NCI-H187 treated with DMSO at 0.1 percent for 48 hours (cell line): Measurements from ENCODE around the gene ARHGAP18.
"Not testable (repeated sequence)": the region's sequence is repeated elsewhere in the genome, so short reads cannot be mapped to it uniquely, and the experiment has no call there.

Experiments used
- DNase-seq: peaks from one replicate; lab custom pipeline; 2025; lab: John Stamatoyannopoulos, UW

ARHGAP18 gene

GRCh38 chr6:129578315-129578714 is 131.7 kb downstream of the ARHGAP18 start:
- no peak for DNase-seq

GRCh38 chr6:129577691-129578090 is 132.3 kb downstream of the ARHGAP18 start:
- DNase-seq, result no peak

DNA sequence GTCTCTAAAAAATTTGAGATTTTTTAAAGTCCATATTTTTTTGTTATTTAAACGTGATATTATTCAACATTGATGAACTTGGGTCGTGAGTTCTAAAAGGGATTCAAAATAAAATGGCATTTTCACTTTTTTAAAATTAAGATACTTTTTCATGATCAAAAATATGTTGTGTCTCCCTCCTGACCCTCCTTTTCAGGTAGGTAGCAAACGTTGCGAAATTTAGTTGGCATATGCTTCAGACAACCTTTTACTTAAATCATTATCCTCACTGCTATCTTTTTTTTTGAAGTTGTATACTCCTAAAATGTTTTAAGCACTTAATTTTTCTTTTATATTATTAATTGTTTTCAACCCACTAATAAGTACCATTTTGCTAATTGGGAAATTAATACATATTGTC is 133.5 kb downstream of the ARHGAP18 start:
- no peak for DNase-seq

- DNase-seq, result no peak
These were observed 134.4 kb downstream of the ARHGAP18 start for GRCh38 chr6:129575378-129576118.

GRCh38 chr6:129574605-129575004 is 135.4 kb downstream of the ARHGAP18 start:
- not testable (repeated sequence) for DNase-seq

DNA sequence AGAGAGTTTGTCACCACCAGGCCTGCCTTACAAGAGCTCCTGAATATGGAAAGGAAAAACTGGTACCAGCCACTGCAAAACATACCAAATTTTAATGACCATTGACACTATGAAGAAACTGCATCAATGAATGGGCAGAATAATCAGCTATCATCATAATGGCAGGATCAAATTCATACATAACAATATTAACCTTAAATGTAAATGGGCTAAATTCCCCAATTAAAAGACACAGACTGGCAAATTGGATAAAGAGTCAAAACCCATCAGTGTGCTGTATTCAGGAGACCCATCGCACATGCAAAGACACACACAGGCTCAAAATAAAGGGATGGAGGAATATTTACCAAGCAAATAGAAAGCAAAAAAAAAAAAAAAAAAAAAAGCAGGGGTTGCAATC is 139.0 kb downstream of the ARHGAP18 start:
- not testable (repeated sequence) for DNase-seq

- DNase-seq, result no peak
These were observed 142.0 kb downstream of the ARHGAP18 start for GRCh38 chr6:129568015-129568414.

DNA sequence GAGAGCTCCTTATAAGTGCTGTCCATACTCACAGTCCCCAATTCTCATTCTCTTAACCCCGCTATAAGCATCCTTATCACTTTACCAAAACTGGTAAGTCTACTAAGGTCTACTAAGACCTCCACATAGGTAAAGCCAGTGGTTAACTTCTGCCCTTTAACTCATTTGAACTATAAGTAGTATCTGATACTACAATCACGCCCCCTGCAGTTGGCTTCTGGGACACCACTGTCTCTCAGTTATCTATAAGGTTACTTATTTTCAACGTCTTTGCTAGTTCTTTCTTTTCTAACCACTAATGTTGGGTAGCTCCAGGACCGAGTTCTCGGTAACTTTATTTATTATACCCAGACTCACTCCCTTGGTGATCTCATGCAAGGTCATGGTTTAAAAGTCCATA is 142.6 kb downstream of the ARHGAP18 start:
- DNase-seq, result no peak

DNA sequence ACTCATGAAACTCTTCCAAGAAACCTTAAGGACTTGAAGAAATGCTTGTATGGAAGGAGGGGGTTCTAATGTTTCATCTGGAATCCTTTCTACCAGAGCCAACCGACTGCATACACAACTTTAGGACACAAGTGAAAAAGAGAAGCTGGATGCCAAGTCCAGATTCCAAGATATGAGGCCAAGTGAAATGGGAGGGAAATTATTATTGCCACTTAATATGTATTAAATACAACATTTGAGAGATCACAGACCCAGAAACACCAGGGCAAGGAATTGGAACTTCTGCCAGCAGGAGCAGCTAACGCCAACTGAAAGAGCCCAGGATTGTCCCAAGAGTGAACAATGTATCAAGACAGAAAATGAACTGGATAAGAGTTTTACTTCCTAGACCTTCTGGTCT is 144.2 kb downstream of the ARHGAP18 start:
- no peak for DNase-seq

GRCh38 chr6:129565366-129565765 is 144.6 kb downstream of the ARHGAP18 start:
- no peak for DNase-seq

DNA sequence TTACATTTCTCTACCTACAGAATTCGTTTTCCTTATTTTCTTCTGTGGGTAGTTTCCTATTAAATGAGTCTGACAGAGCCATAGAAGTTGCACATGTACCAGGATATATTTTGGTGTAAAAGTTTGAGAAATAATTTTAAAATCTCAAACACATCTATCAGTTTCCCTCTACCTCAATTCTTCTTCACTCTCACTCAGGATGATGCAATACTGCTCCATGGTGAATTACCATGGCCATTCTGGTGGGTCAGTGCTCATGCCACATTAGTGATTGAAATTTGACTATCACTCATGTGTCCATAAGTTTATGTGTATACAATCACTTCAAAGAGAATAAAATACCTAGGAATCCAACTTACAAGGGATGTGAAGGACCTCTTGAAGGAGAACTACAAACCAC is 151.7 kb downstream of the ARHGAP18 start:
- DNase-seq, result no peak

DNA sequence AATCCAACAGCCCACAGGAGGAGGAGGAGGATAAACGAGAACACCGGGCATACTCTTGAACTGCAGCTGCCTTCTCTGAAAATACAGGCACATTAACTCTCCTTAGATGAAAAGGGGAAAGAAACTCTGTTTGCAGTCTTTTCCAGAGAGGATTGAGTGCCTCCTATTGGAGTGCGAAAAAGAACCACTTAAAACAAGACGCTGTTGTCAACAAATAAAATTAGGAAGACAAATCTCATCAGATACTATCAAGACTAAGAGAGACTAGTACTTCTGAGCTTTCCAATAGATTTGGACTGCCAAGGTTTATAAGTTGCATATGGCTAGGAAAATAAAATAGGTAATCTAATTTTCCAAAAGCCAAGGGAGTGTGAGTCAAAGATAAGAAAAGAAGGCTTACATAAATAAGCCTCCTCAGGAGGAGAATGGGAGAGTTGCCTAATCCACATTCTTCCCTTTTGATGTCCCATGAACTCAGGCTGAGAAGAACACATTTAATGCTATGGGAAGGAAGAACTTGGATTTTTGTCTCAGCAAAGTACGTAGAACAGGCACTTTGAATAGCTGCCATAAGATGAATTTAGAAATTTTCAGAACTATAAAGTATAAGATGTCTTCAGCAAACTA is 154.7 kb downstream of the ARHGAP18 start:
- DNase-seq, result no peak

- DNase-seq, result no peak
These were observed 157.6 kb downstream of the ARHGAP18 start for GRCh38 chr6:129552413-129552812.

- DNase-seq, result no peak
These were observed 158.5 kb downstream of the ARHGAP18 start for GRCh38 chr6:129551486-129551885.

DNA sequence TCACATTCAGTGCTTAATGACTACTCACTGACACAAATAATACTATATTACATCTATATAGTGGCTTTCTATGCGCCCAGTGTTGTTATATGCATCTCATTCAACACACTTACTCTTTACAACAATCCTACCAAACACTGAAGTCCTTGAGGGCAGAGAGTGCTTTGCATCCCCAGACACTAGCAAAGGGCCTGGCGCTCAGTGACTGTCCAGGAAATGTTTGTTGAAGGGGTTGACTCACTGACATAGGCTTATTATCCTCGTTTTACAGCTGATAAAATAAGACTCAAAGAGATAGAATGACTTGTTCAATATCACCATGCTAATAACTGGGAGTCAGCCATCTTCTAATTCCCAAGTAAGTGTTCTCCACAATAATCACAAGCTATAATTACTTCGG is 163.3 kb downstream of the ARHGAP18 start:
- no peak for DNase-seq

DNA sequence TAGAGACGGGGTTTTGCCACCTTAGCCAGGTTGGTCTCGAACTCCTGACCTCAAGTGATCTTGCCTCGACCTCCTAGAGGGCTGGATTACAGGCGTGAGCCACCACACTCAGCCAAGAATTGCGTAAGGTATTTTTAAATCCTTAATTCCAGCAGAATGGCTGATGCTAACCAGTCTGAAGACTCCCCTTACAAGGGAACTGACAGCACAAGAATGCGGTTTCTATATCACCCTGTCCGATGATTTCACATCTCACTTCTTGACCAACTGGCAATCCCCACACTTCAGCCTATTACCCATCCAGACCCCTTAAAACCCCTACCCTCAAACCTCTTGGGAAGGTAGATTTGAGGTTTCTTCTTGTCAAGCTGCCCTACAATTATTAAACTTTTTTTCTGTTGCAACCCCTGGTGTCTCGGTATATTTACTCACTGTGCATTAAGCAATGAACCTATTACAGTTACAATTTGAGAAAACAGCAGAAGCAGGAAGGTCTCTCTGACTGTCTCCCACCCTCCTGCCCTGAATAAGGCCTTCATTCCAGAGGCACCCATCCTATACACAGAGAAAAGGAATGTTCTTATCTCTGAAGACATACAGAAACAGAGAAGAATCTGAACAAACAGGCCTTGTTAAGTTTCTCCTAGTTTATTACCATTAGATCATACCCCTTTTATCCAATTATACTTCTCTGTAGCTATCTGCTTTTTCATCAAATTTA is 164.9 kb downstream of the ARHGAP18 start:
- no peak for DNase-seq

DNA sequence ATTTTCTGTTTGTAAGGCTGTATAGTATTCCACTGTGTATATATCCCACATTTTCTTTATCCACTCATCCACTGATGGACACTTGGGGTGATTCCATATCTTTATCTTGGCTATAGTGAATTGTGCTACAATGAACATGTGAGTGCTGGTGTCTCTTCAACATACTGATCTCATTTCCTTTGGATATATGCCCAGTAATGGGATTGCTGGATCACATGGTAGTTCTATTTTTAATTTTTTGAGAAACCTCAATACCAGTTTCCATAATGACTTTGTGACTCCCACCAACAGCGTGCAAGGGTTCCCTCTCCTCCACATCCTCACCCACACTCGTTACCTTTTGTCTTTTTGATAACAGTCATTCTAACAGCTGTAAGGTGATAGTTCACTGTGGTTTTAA is 166.0 kb downstream of the ARHGAP18 start:
- DNase-seq, result no peak

DNA sequence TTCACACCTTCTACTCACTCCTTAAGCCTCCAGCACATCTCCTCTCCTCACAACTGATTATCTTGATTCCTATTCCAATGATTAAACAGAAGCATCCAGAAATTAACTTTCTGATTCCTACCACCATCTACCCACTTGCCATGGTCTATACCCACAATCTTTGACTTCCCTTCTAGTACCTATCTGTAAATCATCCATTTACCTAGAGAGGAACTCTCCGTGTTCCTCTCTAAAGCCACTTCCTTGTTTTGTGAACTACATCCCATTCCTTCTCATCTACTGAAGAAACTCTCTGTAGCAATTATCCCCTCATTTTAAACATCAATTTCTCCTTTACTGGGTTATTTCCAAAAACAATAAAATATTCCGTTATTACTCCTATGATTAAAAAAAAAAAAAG is 167.3 kb downstream of the ARHGAP18 start:
- no peak for DNase-seq

- no peak for DNase-seq
These were observed 170.9 kb downstream of the ARHGAP18 start for GRCh38 chr6:129539032-129539431.

- no peak for DNase-seq
These were observed 173.7 kb downstream of the ARHGAP18 start for GRCh38 chr6:129536271-129536670.

GRCh38 chr6:129534926-129535325 is 175.1 kb downstream of the ARHGAP18 start:
- no peak for DNase-seq
